CD4-positive, alpha-beta memory T cell (primary cell): ENCODE measurements around the gene NACC2. TPM values are rescaled to one million over a fixed set of nuclear protein-coding genes. Genes with fewer than 3 reads are reported as not detected.
A peak's percentile ranks its signal among the peaks of the same experiment; 100 is the strongest.

ENCODE experiments used
- CTCF ChIA-PET: fragments of 350-600 bp; sonication (Branson Sonifier 250); formaldehyde crosslinking; loops from one replicate; lab custom pipeline; 2021; ENCODE audit warnings: inconsistent platforms; ENCODE audit not compliant: partially characterized antibody; lab: Charles Lee
- POLR2A ChIA-PET: fragments of 350-600 bp; sonication (Branson Sonifier 250); formaldehyde crosslinking; loops from one replicate; lab custom pipeline; 2021; ENCODE audit not compliant: partially characterized antibody; lab: Charles Lee
- DNase-seq, 5 donors: peaks; one replicate each; pipeline versions ENCODE4 v3.0.0 to v3.0.0-alpha.2; 2020 to 2022; ENCODE audit warnings: mixed read lengths in 1 of 5
- H3K27ac ChIP-seq: one replicate; pipeline ENCODE4 v1.7.0; 2013; ENCODE audit warnings: low read depth, low read length
- H3K27me3 ChIP-seq: 2 replicates; pipeline ENCODE4 v1.7.0; 2013; ENCODE audit warnings: mild to moderate bottlenecking, low read length, moderate library complexity; ENCODE audit not compliant: insufficient read depth
- H3K36me3 ChIP-seq: 2 replicates; pipeline ENCODE4 v1.7.0; 2013; ENCODE audit warnings: mild to moderate bottlenecking, low read length, moderate library complexity; ENCODE audit not compliant: insufficient read depth
- H3K4me1 ChIP-seq: 2 replicates; pipeline ENCODE4 v1.7.0; 2013; ENCODE audit warnings: mild to moderate bottlenecking, low read length, moderate library complexity; ENCODE audit not compliant: insufficient read depth
- H3K4me3 ChIP-seq, 2 donors: one replicate each; pipeline ENCODE4 v1.7.0; 2013; ENCODE audit warnings: low read length in 2 of 2, mild to moderate bottlenecking in 1 of 2
- H3K9me3 ChIP-seq, 2 donors: one replicate each; pipeline ENCODE4 v1.7.0; 2013; ENCODE audit warnings: low read length in 2 of 2, control low read depth in 1 of 2; ENCODE audit not compliant: control insufficient read depth in 1 of 2
- H3K27ac Mint-ChIP-seq, 7 donors: one replicate each; pipeline ENCODE4 v1.8.0; 2020 to 2021; ENCODE audit warnings: mixed read lengths in 7 of 7, mild to moderate bottlenecking in 6 of 7, inconsistent platforms in 3 of 7, moderate library complexity in 3 of 7
- H3K27me3 Mint-ChIP-seq, 2 donors: one replicate each; pipeline ENCODE4 v1.8.0; 2020 to 2021; ENCODE audit warnings: mixed read lengths in 2 of 2
- H3K36me3 Mint-ChIP-seq, 2 donors: one replicate each; pipeline ENCODE4 v1.8.0; 2020 to 2021; ENCODE audit warnings: mixed read lengths in 2 of 2, inconsistent platforms in 1 of 2, mild to moderate bottlenecking in 1 of 2
- H3K4me1 Mint-ChIP-seq, 4 donors: one replicate each; pipeline ENCODE4 v1.8.0; 2020 to 2021; ENCODE audit warnings: mixed read lengths in 4 of 4, mild to moderate bottlenecking in 1 of 4
- H3K4me3 Mint-ChIP-seq, 8 donors: one replicate each; pipeline ENCODE4 v1.8.0; 2020 to 2021; ENCODE audit warnings: mixed read lengths in 8 of 8, mild to moderate bottlenecking in 7 of 8, moderate library complexity in 6 of 8, inconsistent platforms in 3 of 8
- H3K9me3 Mint-ChIP-seq, 8 donors: one replicate each; pipeline ENCODE4 v1.8.0; 2020 to 2021; ENCODE audit warnings: mixed read lengths in 8 of 8, mild to moderate bottlenecking in 5 of 8, inconsistent platforms in 3 of 8, moderate library complexity in 1 of 8
- intact Hi-C: fragments of 100-400 bp; cut with micrococcal nuclease; formaldehyde crosslinking; loops from one replicate; pipeline ENCODE4 v1.15.1; 2023
- polyA plus RNA-seq, 2 donors: library from polyadenylated mRNA; unstranded; fragments of 300-500 nt; fragmentation: Illumina TruSeq; gene quantifications; one replicate each; pipeline ENCODE4 v1.2.3, GENCODE V29; 2021
- total RNA-seq, 2 experiments: library from RNA; stranded (reverse); gene quantifications; one replicate each; pipeline ENCODE4 v1.2.3, GENCODE V29; 2021

Gene NACC2
- total RNA-seq = 10 to 100 TPM; 11.5 to 12.2 TPM
- 1 to 10 TPM in 1 of 2 donors, under 1 TPM in 1; 0.58 to 2.6 TPM for polyA plus RNA-seq

GRCh38 chr9:136095070-136096058, at the start of gene NACC2:
NACC2 (minus strand) TSS chr9:136095289; CDS start chr9:136050521, 44,768 bp downstream.
- Histone ChIP-seq H3K4me1 (peaks cover 35% of the 10 kb centered on the region), H3K9me3 (no peaks in the 10 kb centered on the region), H3K36me3 (no peaks in the 10 kb centered on the region), H3K27me3 (no peaks in the 10 kb centered on the region), H3K4me3 (peak within 1 kb of the TSS in 1 of 2 donors; percentile 49), H3K27ac (peak within 1 kb of the TSS; percentile 43)
- intact Hi-C loops = loop anchor here (1.0 kb wide), 1 partner anchor 14 kb away; no protein-coding TSS in a partner anchor
- ChIA-PET CTCF (interaction anchor here (1.1 to 1.4 kb wide), 2 partner anchors 12 to 22 kb away, joined by 3 to 4 read pairs; no protein-coding TSS in a partner anchor), POLR2A (interaction anchor here (0.6 to 8.3 kb wide), 4 partner anchors 14 to 712 kb away, joined by 3 to 155 read pairs (median 32); partner anchors contain the start of gene TMEM250)
- Mint-ChIP-seq H3K4me3 (peak within 1 kb of the TSS; percentile 72 to 88 (median 78)), H3K27me3 (no peaks in the 10 kb centered on the region), H3K27ac (peak within 1 kb of the TSS in 5 of 7 donors; percentile 22 to 85 (median 41)), H3K36me3 (no peaks in the 10 kb centered on the region), H3K4me1 (peaks cover 1 to 35% (median 19%) of the 10 kb centered on the region in 4 donors), H3K9me3 (no peaks in the 10 kb centered on the region)
- peak in 1 of 5 donors; percentile 37 for DNase-seq

GRCh38 chr9:136144450-136144849, 49.4 kb upstream of the NACC2 start:
- H3K27me3 ChIP-seq = no peaks in the 10 kb centered on the region
- H3K27ac Mint-ChIP-seq = no peak overlapping the region
- DNase-seq = no peak
- H3K4me3 Mint-ChIP-seq = no peak overlapping the region
- H3K9me3 Mint-ChIP-seq = no peaks in the 10 kb centered on the region
- H3K9me3 ChIP-seq = no peaks in the 10 kb centered on the region
- H3K36me3 ChIP-seq = no peaks in the 10 kb centered on the region
- intact Hi-C loops = no loop called here
- H3K4me1 ChIP-seq = no peaks in the 10 kb centered on the region
- H3K4me1 Mint-ChIP-seq = no peaks in the 10 kb centered on the region
- no peaks in the 10 kb centered on the region for H3K36me3 Mint-ChIP-seq
- H3K27ac ChIP-seq = no peak overlapping the region
- ChIA-PET CTCF (no interaction called here), POLR2A (no interaction called here)
- peaks cover 8 to 13% of the 10 kb centered on the region in 2 donors for H3K27me3 Mint-ChIP-seq
- no peak overlapping the region for H3K4me3 ChIP-seq

- no peaks in the 10 kb centered on the region for H3K4me1 Mint-ChIP-seq
- no peak for DNase-seq
- intact Hi-C loops = no loop called here
- Histone ChIP-seq H3K27me3 (no peaks in the 10 kb centered on the region), H3K36me3 (no peaks in the 10 kb centered on the region), H3K4me1 (no peaks in the 10 kb centered on the region), H3K9me3 (no peaks in the 10 kb centered on the region), H3K27ac (no peak overlapping the region), H3K4me3 (no peak overlapping the region)
- H3K4me3 Mint-ChIP-seq = no peak overlapping the region
- H3K36me3 Mint-ChIP-seq = no peaks in the 10 kb centered on the region
- no peak overlapping the region for H3K27ac Mint-ChIP-seq
- ChIA-PET CTCF (no interaction called here), POLR2A (no interaction called here)
- peaks cover 8 to 16% of the 10 kb centered on the region in 2 donors for H3K27me3 Mint-ChIP-seq
- H3K9me3 Mint-ChIP-seq = no peaks in the 10 kb centered on the region
Observed at GRCh38 chr9:136143215-136144001, 48.3 kb upstream of the NACC2 start.

- no peak overlapping the region for H3K4me3 ChIP-seq
Observed at GRCh38 chr9:136142859-136143214, 47.7 kb upstream of the NACC2 start.

GRCh38 chr9:136142414-136142796, 47.3 kb upstream of the NACC2 start:
- Histone ChIP-seq H3K4me3 (no peak overlapping the region), H3K9me3 (no peaks in the 10 kb centered on the region), H3K36me3 (no peaks in the 10 kb centered on the region), H3K4me1 (no peaks in the 10 kb centered on the region), H3K27me3 (no peaks in the 10 kb centered on the region), H3K27ac (no peak overlapping the region)
- peaks cover 8 to 16% of the 10 kb centered on the region in 2 donors for H3K27me3 Mint-ChIP-seq
- ChIA-PET CTCF (no interaction called here), POLR2A (no interaction called here)
- H3K27ac Mint-ChIP-seq = no peak overlapping the region
- H3K4me3 Mint-ChIP-seq = no peak overlapping the region
- intact Hi-C loops = no loop called here
- DNase-seq = no peak
- no peaks in the 10 kb centered on the region for H3K36me3 Mint-ChIP-seq
- no peaks in the 10 kb centered on the region for H3K4me1 Mint-ChIP-seq
- H3K9me3 Mint-ChIP-seq = no peaks in the 10 kb centered on the region

More at GRCh38 chr9:136142859-136143214, 47.7 kb upstream of the NACC2 start:
- ChIA-PET CTCF (no interaction called here), POLR2A (no interaction called here)
- Mint-ChIP-seq H3K4me3 (no peak overlapping the region), H3K9me3 (no peaks in the 10 kb centered on the region), H3K36me3 (no peaks in the 10 kb centered on the region), H3K27me3 (peaks cover 8 to 16% of the 10 kb centered on the region in 2 donors), H3K4me1 (no peaks in the 10 kb centered on the region), H3K27ac (no peak overlapping the region)
- no peak overlapping the region for H3K27ac ChIP-seq
- no peaks in the 10 kb centered on the region for H3K36me3 ChIP-seq
- intact Hi-C loops = no loop called here
- no peaks in the 10 kb centered on the region for H3K27me3 ChIP-seq
- DNase-seq = no peak
- no peaks in the 10 kb centered on the region for H3K9me3 ChIP-seq
- no peaks in the 10 kb centered on the region for H3K4me1 ChIP-seq

- Histone ChIP-seq H3K4me1 (no peaks in the 10 kb centered on the region), H3K27ac (no peak overlapping the region), H3K27me3 (no peaks in the 10 kb centered on the region), H3K9me3 (no peaks in the 10 kb centered on the region), H3K36me3 (no peaks in the 10 kb centered on the region), H3K4me3 (no peak overlapping the region)
- intact Hi-C loops = no loop called here
- no peak overlapping the region for H3K27ac Mint-ChIP-seq
- H3K36me3 Mint-ChIP-seq = no peaks in the 10 kb centered on the region
- CTCF ChIA-PET = no interaction called here
- H3K9me3 Mint-ChIP-seq = no peaks in the 10 kb centered on the region
- H3K4me1 Mint-ChIP-seq = no peaks in the 10 kb centered on the region
- H3K27me3 Mint-ChIP-seq = peaks cover 8 to 16% of the 10 kb centered on the region in 2 donors
- POLR2A ChIA-PET = no interaction called here
- DNase-seq = no peak
- no peak overlapping the region for H3K4me3 Mint-ChIP-seq
Observed at GRCh38 chr9:136141682-136142413, 46.8 kb upstream of the NACC2 start.
